Mammary epithelial cell (primary cell): ENCODE measurements around the gene NXN.

Source experiments
- EZH2 ChIP-seq: IDR thresholded peaks from 2 replicates; pipeline ENCODE4 v1.6.1; 2012; ENCODE audit warnings: low read length, inconsistent platforms, borderline replicate concordance
- TF ChIP-seq, protein P1 (sequence below), 2 donors: IDR thresholded peaks in 1 of 2; conservative IDR thresholded peaks in 1 of 2; 2 replicates each; pipeline ENCODE4 v1.5.1; 2011 to 2012; ENCODE audit warnings: inconsistent platforms in 2 of 2, low read length in 2 of 2, mild to moderate bottlenecking in 2 of 2, control low read depth in 1 of 2, low read depth in 1 of 2; ENCODE audit not compliant: insufficient read depth in 1 of 2; ENCODE audit errors: extremely low read depth in 1 of 2

GRCh38 chr17:1019451-1019850 lies 39.9 kb upstream of the NXN start:
- TF ChIP-seq, protein P1, sequence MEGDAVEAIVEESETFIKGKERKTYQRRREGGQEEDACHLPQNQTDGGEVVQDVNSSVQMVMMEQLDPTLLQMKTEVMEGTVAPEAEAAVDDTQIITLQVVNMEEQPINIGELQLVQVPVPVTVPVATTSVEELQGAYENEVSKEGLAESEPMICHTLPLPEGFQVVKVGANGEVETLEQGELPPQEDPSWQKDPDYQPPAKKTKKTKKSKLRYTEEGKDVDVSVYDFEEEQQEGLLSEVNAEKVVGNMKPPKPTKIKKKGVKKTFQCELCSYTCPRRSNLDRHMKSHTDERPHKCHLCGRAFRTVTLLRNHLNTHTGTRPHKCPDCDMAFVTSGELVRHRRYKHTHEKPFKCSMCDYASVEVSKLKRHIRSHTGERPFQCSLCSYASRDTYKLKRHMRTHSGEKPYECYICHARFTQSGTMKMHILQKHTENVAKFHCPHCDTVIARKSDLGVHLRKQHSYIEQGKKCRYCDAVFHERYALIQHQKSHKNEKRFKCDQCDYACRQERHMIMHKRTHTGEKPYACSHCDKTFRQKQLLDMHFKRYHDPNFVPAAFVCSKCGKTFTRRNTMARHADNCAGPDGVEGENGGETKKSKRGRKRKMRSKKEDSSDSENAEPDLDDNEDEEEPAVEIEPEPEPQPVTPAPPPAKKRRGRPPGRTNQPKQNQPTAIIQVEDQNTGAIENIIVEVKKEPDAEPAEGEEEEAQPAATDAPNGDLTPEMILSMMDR (conservative IDR thresholded peaks at IDR 0.05 in 1 of 2, IDR thresholded peaks at IDR 0.05 in 1 of 2; ENCODE audit: extremely low read depth in 1 of 2, insufficient read depth in 1 of 2, low read depth in 1 of 2, low read length in 2 of 2): no peak
- no peak for TF ChIP-seq EZH2
